Erythroblast (primary cell): ENCODE measurements around the gene FBXL17.

ENCODE experiments used
- GATA1 ChIP-seq: IDR thresholded peaks from 2 replicates; pipeline ENCODE4 v1.6.1; 2011; ENCODE audit warnings: low read depth, mild to moderate bottlenecking, control low read depth, low read length, moderate library complexity
- POLR2A ChIP-seq: IDR thresholded peaks from 2 replicates; pipeline ENCODE4 v1.6.1; 2011; ENCODE audit warnings: mild to moderate bottlenecking, low read length

GRCh38 chr5:108379722-108380530 lies 2.0 kb downstream of the FBXL17 start:
- TF ChIP-seq POLR2A (no peak), GATA1 (no peak)
